ENCODE results near the gene NCOA7.

The NCOA7 gene

GRCh38 chr6:125815080-125815910 is 24.5 kb downstream of the NCOA7 start:
- TF ChIP-seq, protein P1, sequence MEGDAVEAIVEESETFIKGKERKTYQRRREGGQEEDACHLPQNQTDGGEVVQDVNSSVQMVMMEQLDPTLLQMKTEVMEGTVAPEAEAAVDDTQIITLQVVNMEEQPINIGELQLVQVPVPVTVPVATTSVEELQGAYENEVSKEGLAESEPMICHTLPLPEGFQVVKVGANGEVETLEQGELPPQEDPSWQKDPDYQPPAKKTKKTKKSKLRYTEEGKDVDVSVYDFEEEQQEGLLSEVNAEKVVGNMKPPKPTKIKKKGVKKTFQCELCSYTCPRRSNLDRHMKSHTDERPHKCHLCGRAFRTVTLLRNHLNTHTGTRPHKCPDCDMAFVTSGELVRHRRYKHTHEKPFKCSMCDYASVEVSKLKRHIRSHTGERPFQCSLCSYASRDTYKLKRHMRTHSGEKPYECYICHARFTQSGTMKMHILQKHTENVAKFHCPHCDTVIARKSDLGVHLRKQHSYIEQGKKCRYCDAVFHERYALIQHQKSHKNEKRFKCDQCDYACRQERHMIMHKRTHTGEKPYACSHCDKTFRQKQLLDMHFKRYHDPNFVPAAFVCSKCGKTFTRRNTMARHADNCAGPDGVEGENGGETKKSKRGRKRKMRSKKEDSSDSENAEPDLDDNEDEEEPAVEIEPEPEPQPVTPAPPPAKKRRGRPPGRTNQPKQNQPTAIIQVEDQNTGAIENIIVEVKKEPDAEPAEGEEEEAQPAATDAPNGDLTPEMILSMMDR (IDR thresholded peaks at IDR 0.05) = no peak

- TF ChIP-seq, protein P1 (IDR thresholded peaks at IDR 0.05) = no peak
Observed at GRCh38 chr6:125816828-125817280, 26.1 kb downstream of the NCOA7 start.

DNA sequence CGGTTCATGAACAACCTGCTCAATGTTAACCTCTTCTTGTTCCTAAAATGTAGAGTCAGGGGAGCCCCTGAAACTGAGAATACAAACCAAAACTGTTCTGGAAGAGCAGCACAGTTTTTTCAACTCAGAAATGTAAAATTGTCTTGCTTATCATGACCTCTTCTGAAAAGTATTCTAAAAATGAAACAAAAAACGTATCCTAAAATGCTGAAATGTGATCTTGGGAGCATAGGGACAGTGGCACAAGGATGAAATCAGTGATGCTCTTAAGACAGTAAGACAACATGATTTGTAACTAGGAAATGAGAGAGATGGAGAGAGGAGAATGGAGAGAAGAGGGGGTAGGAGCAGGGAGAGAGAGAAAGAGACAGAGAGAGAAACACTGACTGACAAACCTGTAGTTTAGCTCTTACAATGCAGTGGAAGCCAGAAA is 27.5 kb downstream of the NCOA7 start:
- TF ChIP-seq, protein P1 (IDR thresholded peaks at IDR 0.05) = no peak

GRCh38 chr6:125818772-125819260 is 28.1 kb downstream of the NCOA7 start:
- TF ChIP-seq, protein P1 (IDR thresholded peaks at IDR 0.05) = no peak

DNA sequence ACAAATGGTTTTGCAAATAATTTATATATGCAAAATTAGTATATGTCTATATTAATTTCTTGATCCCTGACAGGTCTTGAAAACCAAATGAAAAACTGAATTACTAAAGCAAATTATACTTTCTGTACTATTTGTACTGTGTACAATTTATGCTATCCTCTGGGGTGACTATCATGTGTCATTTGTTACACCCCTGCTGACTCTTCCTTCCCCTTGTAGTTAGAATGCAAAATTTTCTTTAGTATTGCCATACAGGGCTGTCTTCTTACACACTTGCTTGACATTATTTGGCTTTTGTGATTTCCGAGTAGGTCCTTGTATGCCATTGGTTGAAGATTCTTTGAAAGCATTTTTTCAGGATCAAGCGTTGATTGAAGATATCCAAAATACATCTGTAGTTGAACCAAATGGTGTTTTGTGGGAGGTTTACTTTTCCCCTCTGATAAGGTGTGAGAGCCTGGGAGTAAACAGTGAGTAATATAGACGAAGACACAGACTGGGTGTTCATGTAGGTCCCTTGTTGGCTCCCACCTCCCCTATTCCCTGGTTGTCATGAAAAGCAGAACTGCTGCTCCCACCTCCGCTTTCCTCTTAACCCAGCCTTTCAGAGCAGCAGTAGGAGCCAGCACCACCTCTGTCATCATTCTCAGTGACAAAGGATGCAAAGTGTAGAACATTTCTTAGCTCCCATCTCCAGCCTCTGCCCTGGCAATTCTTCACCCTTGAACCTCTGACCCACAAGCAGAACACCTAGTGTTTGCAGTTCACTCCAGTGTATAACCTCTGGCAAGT is 29.0 kb downstream of the NCOA7 start:
- TF ChIP-seq, protein P1 (IDR thresholded peaks at IDR 0.05) = no peak

DNA sequence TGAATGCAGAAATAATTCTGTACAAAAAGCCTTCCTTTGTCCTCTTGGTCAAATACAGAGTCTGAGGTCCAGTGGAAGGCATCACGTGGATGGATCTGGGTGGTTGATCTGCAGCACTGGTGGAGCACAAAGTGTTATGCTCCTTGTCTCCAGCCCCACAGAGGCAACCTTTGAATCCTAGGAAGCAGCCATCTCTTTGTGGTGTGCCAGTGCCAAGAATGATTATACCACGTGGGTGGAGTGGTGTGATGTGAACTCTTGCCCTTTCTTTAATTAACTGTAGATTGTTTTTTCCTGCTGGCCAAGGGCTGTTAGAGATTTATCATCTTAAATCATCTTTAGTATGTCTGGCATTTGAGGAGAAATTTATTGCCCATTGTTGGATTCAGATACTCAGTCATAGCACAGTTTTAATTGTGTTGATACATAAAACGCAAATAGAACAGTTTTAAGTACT is 31.1 kb downstream of the NCOA7 start:
- TF ChIP-seq, protein P1 (IDR thresholded peaks at IDR 0.05) = no peak

DNA sequence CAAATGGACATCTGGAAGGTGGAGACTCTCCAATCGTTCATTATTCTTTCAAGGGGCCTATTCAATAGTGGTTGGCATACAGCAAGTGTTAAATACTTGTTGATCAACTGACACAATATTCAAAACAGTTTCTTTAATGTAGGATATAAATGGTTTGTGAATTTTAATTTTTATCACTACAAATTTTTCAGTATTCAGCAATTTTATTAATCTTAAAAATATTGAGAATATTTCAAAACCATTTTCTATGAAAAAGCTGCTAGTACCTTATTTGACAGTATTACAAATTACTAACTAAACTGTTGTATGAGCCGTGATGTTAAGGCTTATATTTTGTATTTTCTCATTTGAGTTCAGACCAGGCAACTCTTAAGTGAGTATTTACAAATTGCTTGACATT is 32.4 kb downstream of the NCOA7 start:
- TF ChIP-seq, protein P1 (IDR thresholded peaks at IDR 0.05) = no peak
